ENCODE measurements around the gene FAM43B. TPM values are rescaled to one million over a fixed set of nuclear protein-coding genes. Genes with fewer than 3 reads are reported as not detected.

The FAM43B gene
- total and polyA plus RNA-seq, 2 experiments from 2014 or later = 0.66 to 3.0 TPM

DNA sequence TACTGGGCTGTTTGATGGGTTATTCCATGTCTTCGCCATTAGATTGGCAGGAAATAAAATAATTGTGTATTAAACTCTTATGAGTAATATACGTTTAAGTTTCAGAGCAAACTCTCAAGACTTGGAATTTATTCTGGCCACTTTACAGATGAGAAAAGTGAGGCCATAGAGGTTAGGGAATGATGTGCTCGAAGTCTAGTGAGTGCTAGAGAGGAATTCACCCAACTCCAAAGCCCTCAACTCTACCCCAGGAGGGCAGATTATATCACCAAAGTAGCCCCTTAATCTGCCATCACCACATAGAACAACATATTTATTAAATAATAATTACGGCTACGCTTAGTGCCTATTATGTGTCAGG, 44.0 kb upstream of the FAM43B start:
- Histone ChIP-seq H3K4me1 (ENCODE audit: insufficient read depth) (no peaks in the 10 kb centered on the region; the same call in 1 of the 2 replicates), H3F3A (replicated peaks; ENCODE audit: low read depth) (no peaks in the 10 kb centered on the region), H4K20me1 (replicated peaks; ENCODE audit: insufficient read depth) (peaks cover 14% of the 10 kb centered on the region; the same call in 1 of the 2 replicates), H3K36me3 (ENCODE audit: insufficient read depth) (no peaks in the 10 kb centered on the region), H3K4me3 (peak overlapping the region; percentile 95), H3K9me2 (ENCODE audit: insufficient read depth) (no peaks in the 10 kb centered on the region), H3K79me2 (replicated peaks; ENCODE audit: insufficient read depth) (peaks cover 42% of the 10 kb centered on the region), H3K27ac (ENCODE audit: low read depth) (no peak overlapping the region), H3K27me3 (ENCODE audit: insufficient read depth) (no peaks in the 10 kb centered on the region), H3K4me2 (peak overlapping the region; percentile 88), H2AFZ (peak overlapping the region; percentile 93)
- ATAC-seq (no peak), DNase-seq (ENCODE audit: low spot score) (no peak)
- peak overlapping the region; percentile 89 for H3K4me3 Mint-ChIP-seq
- TF ChIP-seq ZNF114 (CRISPR knock-in tag; IDR thresholded peaks at IDR 0.05) (no peak), STAT1 (IDR thresholded peaks at IDR 0.05; ENCODE audit: unreplicated experiment) (no peak), CREB1 (CRISPR knock-in tag; IDR thresholded peaks at IDR 0.05; ENCODE audit: low read depth) (no peak), EZH2 (IDR thresholded peaks at IDR 0.05; ENCODE audit: low read depth, unreplicated experiment) (no peak), NANOG (IDR thresholded peaks at IDR 0.05; ENCODE audit: borderline replicate concordance) (no peak), ZNF331 (CRISPR knock-in tag; IDR thresholded peaks at IDR 0.05; ENCODE audit: low read depth) (no peak), CTCF (conservative IDR thresholded peaks at IDR 0.05; ENCODE audit: low read depth in 2 of 2) (no peak), ZNF462 (CRISPR knock-in tag; IDR thresholded peaks at IDR 0.05) (no peak), JUNB (IDR thresholded peaks at IDR 0.05; ENCODE audit: unreplicated experiment) (no peak), EZH2phosphoT487 (IDR thresholded peaks at IDR 0.05; ENCODE audit: unreplicated experiment) (no peak), REST (IDR thresholded peaks at IDR 0.05; ENCODE audit: unreplicated experiment) (no peak), POLR2AphosphoS5 (IDR thresholded peaks at IDR 0.05; ENCODE audit: low read depth) (no peak)
- TF ChIP-seq, protein P1, sequence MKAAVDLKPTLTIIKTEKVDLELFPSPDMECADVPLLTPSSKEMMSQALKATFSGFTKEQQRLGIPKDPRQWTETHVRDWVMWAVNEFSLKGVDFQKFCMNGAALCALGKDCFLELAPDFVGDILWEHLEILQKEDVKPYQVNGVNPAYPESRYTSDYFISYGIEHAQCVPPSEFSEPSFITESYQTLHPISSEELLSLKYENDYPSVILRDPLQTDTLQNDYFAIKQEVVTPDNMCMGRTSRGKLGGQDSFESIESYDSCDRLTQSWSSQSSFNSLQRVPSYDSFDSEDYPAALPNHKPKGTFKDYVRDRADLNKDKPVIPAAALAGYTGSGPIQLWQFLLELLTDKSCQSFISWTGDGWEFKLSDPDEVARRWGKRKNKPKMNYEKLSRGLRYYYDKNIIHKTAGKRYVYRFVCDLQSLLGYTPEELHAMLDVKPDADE (IDR thresholded peaks at IDR 0.05) = no peak
- peaks cover 13% of the 10 kb centered on the region for H3K27me3 Mint-ChIP-seq (ENCODE audit: insufficient read depth, low read depth, poor library complexity)
- H3K36me3 Mint-ChIP-seq (ENCODE audit: low read depth) = no peaks in the 10 kb centered on the region
- no peak overlapping the region for H3K27ac Mint-ChIP-seq
- no peaks in the 10 kb centered on the region for H3K9me3 Mint-ChIP-seq
- peaks cover 4% of the 10 kb centered on the region; the same call in 2 of the 3 replicates for H3K4me1 Mint-ChIP-seq
